GM12878 (cell line): Measurements from ENCODE around the gene CRTC1. TPM values are rescaled to one million over a fixed set of nuclear protein-coding genes. Genes with fewer than 3 reads are reported as not detected.

ENCODE experiments used
- ATAC-seq: fragments of 200-7000 bp; cut with Tn5 transposase; 3 replicates; pipeline ENCODE4 v1.9.1; 2020; ENCODE audit warnings: mild to moderate bottlenecking, moderate library complexity
- BruUV-seq: library from RNA; stranded (reverse); fragments of 400-500 nt; replicated peaks from 2 replicates; lab custom pipeline; 2021; lab: Mats Ljungman, UMichigan
- CTCF ChIA-PET: fragments of 300-600 bp; sonication (Branson Sonifier 250); formaldehyde crosslinking; extraction: SDS; loops from one replicate; lab custom pipeline; 2021; ENCODE audit warnings: inconsistent platforms; lab: Yijun Ruan, JAX
- POLR2A ChIA-PET: fragments of 350-600 bp; formaldehyde crosslinking; extraction: SDS; loops from one replicate; lab custom pipeline; 2021; ENCODE audit warnings: inconsistent platforms; lab: Charles Lee
- RAD21 ChIA-PET: fragments of 300-600 bp; sonication (Branson Sonifier 250); formaldehyde crosslinking; loops from one replicate; lab custom pipeline; 2023; ENCODE audit warnings: antibody characterized with exemption; ENCODE audit not compliant: unreplicated experiment; lab: Charles Lee
- SMC1A ChIA-PET: fragments of 300-600 bp; sonication (Branson Sonifier 250); formaldehyde crosslinking; loops from one replicate; lab custom pipeline; 2023; ENCODE audit not compliant: unreplicated experiment, uncharacterized antibody; lab: Charles Lee
- DNase-seq: peaks from one replicate; pipeline ENCODE4 v3.0.0-alpha.2; 2011; ENCODE audit warnings: low read depth, low spot score
- FAIRE-seq: peaks from 3 replicates; lab custom pipeline; 2011; peaks lifted over from hg19 to GRCh38; lab: Jason Lieb, UNC
- H2AFZ ChIP-seq: 2 replicates; pipeline ENCODE4 v1.6.0; 2011; ENCODE audit warnings: low read depth, low read length, control low read depth; ENCODE audit not compliant: control insufficient read depth
- H3K27ac ChIP-seq: 2 replicates; pipeline ENCODE4 v1.5.1; 2011; ENCODE audit warnings: control low read depth; ENCODE audit not compliant: control insufficient read depth, insufficient read depth
- H3K27me3 ChIP-seq, 2 experiments: replicated peaks in 1 of 2; 2 replicates each; pipeline versions ENCODE4 v1.6.0 to v1.6.1; 2011; ENCODE audit warnings: low read length in 1 of 2; ENCODE audit not compliant: control insufficient read depth in 2 of 2, insufficient read depth in 2 of 2
- H3K36me3 ChIP-seq, 2 experiments: 2 replicates each; pipeline ENCODE4 v1.5.1; 2011; ENCODE audit warnings: low read length in 1 of 2; ENCODE audit not compliant: control insufficient read depth in 2 of 2, insufficient read depth in 2 of 2
- H3K4me1 ChIP-seq: 2 replicates; pipeline ENCODE4 v1.6.1; 2011; ENCODE audit warnings: mild to moderate bottlenecking, low read length, moderate library complexity, mixed read lengths; ENCODE audit not compliant: control insufficient read depth, insufficient read depth
- H3K4me2 ChIP-seq: 2 replicates; pipeline ENCODE4 v1.6.0; 2011; ENCODE audit warnings: control low read depth; ENCODE audit not compliant: control insufficient read depth, insufficient read depth
- H3K4me3 ChIP-seq: fragments of 200-600 bp; sonication (generic); 2 replicates; pipeline ENCODE4 v1.5.1; 2016
- H3K79me2 ChIP-seq: 2 replicates; pipeline ENCODE4 v1.6.0; 2011; ENCODE audit warnings: low read length; ENCODE audit not compliant: control insufficient read depth, insufficient read depth
- H3K9ac ChIP-seq: 2 replicates; pipeline ENCODE4 v1.8.0; 2011; ENCODE audit warnings: low read length, control low read depth, mixed read lengths; ENCODE audit not compliant: control insufficient read depth, insufficient read depth
- H3K9me3 ChIP-seq: replicated peaks from 3 replicates; pipeline ENCODE4 v1.5.1; 2011; ENCODE audit warnings: mild to moderate bottlenecking, low read length; ENCODE audit not compliant: control insufficient read depth, insufficient read depth
- H4K20me1 ChIP-seq: 2 replicates; pipeline ENCODE4 v1.6.0; 2011; ENCODE audit not compliant: control insufficient read depth, insufficient read depth
- CBX3 ChIP-seq: fragments of 200-600 bp; sonication (generic); IDR thresholded peaks from 2 replicates; pipeline ENCODE4 v1.6.1; 2016; ENCODE audit warnings: low read depth, borderline replicate concordance
- CHD4 ChIP-seq: fragments of 200-600 bp; sonication (generic); IDR thresholded peaks from 2 replicates; pipeline ENCODE4 v1.6.1; 2016; ENCODE audit warnings: mild to moderate bottlenecking
- EGR1 ChIP-seq, 2 experiments: IDR thresholded peaks; 1 replicate in 1 of 2; 2 replicates in 1 of 2; pipeline ENCODE4 v1.6.1; 2011 to 2012; ENCODE audit warnings: low read depth in 2 of 2, low read length in 2 of 2, borderline replicate concordance in 1 of 2, mild to moderate bottlenecking in 1 of 2, moderate library complexity in 1 of 2
- FOS ChIP-seq: IDR thresholded peaks from 3 replicates; pipeline ENCODE4 v1.6.1; 2011; ENCODE audit warnings: borderline replicate concordance; ENCODE audit not compliant: insufficient read length; ENCODE audit errors: extremely low read depth
- MEF2A ChIP-seq: IDR thresholded peaks from 2 replicates; pipeline ENCODE4 v1.6.1; 2011; ENCODE audit warnings: low read depth, mild to moderate bottlenecking, low read length, moderate library complexity; ENCODE audit not compliant: insufficient read depth
- SIN3A ChIP-seq: IDR thresholded peaks from 2 replicates; pipeline ENCODE4 v1.6.1; 2012; ENCODE audit warnings: low read depth, low read length, improper control_type of control experiment
- SRF ChIP-seq, 2 experiments: IDR thresholded peaks; 2 replicates each; pipeline ENCODE4 v1.6.1; 2011; ENCODE audit warnings: low read depth in 2 of 2, low read length in 2 of 2, mild to moderate bottlenecking in 1 of 2, moderate library complexity in 1 of 2
- STAT1 ChIP-seq: fragments of 450-650 bp; conservative IDR thresholded peaks from 2 replicates; pipeline ENCODE4 v1.6.1; 2014; ENCODE audit warnings: antibody characterized with exemption, mild to moderate bottlenecking
- WGBS: methylation state at CpG from one replicate; pipeline ENCODE4 v1.1.6; 2016; ENCODE audit warnings: low lambda C conversion rate; ENCODE audit not compliant: insufficient replicate concordance, insufficient coverage; ENCODE audit errors: missing lambda C conversion rate; 5-methylcytosine and 5-hydroxymethylcytosine counted together
- in situ Hi-C: fragments of 300-500 bp; cut with MboI; formaldehyde crosslinking; loops from 9 replicates; pipeline ENCODE4 v1.14.3; 2018; ENCODE audit warnings: mixed read lengths
- intact Hi-C: fragments of 100-400 bp; cut with micrococcal nuclease; formaldehyde crosslinking; loops from one replicate; pipeline ENCODE4 v1.14.2; 2022; ENCODE audit not compliant: unreplicated experiment
- polyA plus RNA-seq, 11 experiments: library from polyadenylated mRNA; depleted of rRNA in 4 of 11; unstranded in 6 of 11; stranded (reverse) in 5 of 11; fragments of >200 nt; fragmentation: Nextera tagmentation in 4 of 11; fragmentation: Illumina TruSeq in 1 of 11; extraction: Ambion mirVana in 4 of 11; extraction: Trizol in 1 of 11; gene quantifications; 1 replicate in 1 of 11; 2 replicates in 10 of 11; pipeline versions ENCODE4 v1.2.1 to v1.2.3, GENCODE V29; 2011 to 2016; ENCODE audit warnings: inconsistent platforms in 2 of 11, missing spikeins in 2 of 11, low read depth in 1 of 11
- total RNA-seq, 4 experiments: library from RNA; depleted of rRNA in 3 of 4; stranded (reverse); fragments of >200 nt in 3 of 4; fragmentation: Illumina TruSeq in 1 of 4; extraction: Trizol in 1 of 4; gene quantifications; 2 replicates each; pipeline versions ENCODE4 v1.2.1 to v1.2.3, GENCODE V29; 2013 to 2021
- TF ChIP-seq, protein P1 (sequence below): fragments of 450-650 bp; IDR thresholded peaks from 2 replicates; pipeline ENCODE4 v1.6.1; 2016; ENCODE audit warnings: mild to moderate bottlenecking
- TF ChIP-seq, protein P2 (sequence below): fragments of 450-650 bp; IDR thresholded peaks from 2 replicates; pipeline ENCODE4 v1.6.1; 2017; ENCODE audit warnings: borderline replicate concordance
- TF ChIP-seq, protein P3 (sequence below): fragments of 450-650 bp; IDR thresholded peaks from 2 replicates; pipeline ENCODE4 v1.6.1; 2017; ENCODE audit warnings: mild to moderate bottlenecking, moderate library complexity

CRTC1 gene
- total and polyA plus RNA-seq, 10 of the 15 experiments (the other 5 are each of a cell fraction or from before 2014, with no cell fraction given) = 0.02 to 4.6 (median 1.1) TPM; not detected in 1

DNA sequence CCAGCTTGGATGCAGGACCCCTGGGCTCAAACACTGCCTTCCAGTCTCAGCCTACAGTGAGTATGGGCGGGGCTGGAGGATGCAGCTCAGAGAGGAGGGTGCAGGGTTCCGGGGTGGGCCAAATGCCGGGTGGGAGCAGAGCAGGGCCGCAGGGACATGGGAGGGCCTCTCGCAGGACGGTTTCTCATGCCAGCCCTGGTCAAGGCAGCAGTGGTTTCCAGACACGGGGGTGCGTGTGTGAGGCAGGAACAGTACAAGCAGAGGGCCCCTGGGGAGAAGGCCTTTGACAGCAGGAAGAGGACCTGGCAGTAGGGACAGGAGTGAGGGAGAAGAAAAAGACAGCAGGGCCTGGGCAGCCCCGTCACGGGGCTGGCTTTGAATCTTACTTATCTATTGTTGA is 34.1 kb downstream of the CRTC1 start:
- H3K79me2 ChIP-seq = no peaks in the 10 kb centered on the region
- no peaks in the 10 kb centered on the region for H4K20me1 ChIP-seq
- ChIA-PET POLR2A (no interaction called here), RAD21 (interaction anchor here (0.6 kb wide), 1 partner anchor 431 kb away, joined by 3 read pairs; no protein-coding TSS in a partner anchor), SMC1A (no interaction called here), CTCF (interaction anchor here (0.6 kb wide), 1 partner anchor 199 kb away, joined by 3 read pairs; no protein-coding TSS in a partner anchor)
- no peak for DNase-seq
- ATAC-seq = no peak
- H2AFZ ChIP-seq = no peak overlapping the region
- no peaks in the 10 kb centered on the region for H3K27me3 ChIP-seq
- no peaks in the 10 kb centered on the region for H3K9me3 ChIP-seq
- TF ChIP-seq STAT1 (no peak), CHD4 (no peak), SRF (IDR thresholded peaks at IDR 0.05; ENCODE audit: low read depth in 2 of 2, low read length in 2 of 2) (no peak), FOS (no peak), MEF2A (no peak), CBX3 (no peak), SIN3A (no peak), EGR1 (IDR thresholded peaks at IDR 0.05; ENCODE audit: borderline replicate concordance in 1 of 2, low read depth in 2 of 2, low read length in 2 of 2) (no peak)
- TF ChIP-seq, protein P1, sequence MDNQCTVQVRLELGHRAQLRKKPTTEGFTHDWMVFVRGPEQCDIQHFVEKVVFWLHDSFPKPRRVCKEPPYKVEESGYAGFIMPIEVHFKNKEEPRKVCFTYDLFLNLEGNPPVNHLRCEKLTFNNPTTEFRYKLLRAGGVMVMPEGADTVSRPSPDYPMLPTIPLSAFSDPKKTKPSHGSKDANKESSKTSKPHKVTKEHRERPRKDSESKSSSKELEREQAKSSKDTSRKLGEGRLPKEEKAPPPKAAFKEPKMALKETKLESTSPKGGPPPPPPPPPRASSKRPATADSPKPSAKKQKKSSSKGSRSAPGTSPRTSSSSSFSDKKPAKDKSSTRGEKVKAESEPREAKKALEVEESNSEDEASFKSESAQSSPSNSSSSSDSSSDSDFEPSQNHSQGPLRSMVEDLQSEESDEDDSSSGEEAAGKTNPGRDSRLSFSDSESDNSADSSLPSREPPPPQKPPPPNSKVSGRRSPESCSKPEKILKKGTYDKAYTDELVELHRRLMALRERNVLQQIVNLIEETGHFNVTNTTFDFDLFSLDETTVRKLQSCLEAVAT = no peak
- TF ChIP-seq, protein P2, sequence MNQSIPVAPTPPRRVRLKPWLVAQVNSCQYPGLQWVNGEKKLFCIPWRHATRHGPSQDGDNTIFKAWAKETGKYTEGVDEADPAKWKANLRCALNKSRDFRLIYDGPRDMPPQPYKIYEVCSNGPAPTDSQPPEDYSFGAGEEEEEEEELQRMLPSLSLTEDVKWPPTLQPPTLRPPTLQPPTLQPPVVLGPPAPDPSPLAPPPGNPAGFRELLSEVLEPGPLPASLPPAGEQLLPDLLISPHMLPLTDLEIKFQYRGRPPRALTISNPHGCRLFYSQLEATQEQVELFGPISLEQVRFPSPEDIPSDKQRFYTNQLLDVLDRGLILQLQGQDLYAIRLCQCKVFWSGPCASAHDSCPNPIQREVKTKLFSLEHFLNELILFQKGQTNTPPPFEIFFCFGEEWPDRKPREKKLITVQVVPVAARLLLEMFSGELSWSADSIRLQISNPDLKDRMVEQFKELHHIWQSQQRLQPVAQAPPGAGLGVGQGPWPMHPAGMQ = no peak
- TF ChIP-seq, protein P3, sequence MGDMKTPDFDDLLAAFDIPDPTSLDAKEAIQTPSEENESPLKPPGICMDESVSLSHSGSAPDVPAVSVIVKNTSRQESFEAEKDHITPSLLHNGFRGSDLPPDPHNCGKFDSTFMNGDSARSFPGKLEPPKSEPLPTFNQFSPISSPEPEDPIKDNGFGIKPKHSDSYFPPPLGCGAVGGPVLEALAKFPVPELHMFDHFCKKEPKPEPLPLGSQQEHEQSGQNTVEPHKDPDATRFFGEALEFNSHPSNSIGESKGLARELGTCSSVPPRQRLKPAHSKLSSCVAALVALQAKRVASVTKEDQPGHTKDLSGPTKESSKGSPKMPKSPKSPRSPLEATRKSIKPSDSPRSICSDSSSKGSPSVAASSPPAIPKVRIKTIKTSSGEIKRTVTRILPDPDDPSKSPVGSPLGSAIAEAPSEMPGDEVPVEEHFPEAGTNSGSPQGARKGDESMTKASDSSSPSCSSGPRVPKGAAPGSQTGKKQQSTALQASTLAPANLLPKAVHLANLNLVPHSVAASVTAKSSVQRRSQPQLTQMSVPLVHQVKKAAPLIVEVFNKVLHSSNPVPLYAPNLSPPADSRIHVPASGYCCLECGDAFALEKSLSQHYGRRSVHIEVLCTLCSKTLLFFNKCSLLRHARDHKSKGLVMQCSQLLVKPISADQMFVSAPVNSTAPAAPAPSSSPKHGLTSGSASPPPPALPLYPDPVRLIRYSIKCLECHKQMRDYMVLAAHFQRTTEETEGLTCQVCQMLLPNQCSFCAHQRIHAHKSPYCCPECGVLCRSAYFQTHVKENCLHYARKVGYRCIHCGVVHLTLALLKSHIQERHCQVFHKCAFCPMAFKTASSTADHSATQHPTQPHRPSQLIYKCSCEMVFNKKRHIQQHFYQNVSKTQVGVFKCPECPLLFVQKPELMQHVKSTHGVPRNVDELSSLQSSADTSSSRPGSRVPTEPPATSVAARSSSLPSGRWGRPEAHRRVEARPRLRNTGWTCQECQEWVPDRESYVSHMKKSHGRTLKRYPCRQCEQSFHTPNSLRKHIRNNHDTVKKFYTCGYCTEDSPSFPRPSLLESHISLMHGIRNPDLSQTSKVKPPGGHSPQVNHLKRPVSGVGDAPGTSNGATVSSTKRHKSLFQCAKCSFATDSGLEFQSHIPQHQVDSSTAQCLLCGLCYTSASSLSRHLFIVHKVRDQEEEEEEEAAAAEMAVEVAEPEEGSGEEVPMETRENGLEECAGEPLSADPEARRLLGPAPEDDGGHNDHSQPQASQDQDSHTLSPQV = no peak
- in situ Hi-C loops = no loop called here
- 44% methylated on average over 7 of the region's 10 CpGs for WGBS
- H3K4me3 ChIP-seq = no peak overlapping the region
- no peak for FAIRE-seq
- H3K4me2 ChIP-seq = no peak overlapping the region
- no peaks in the 10 kb centered on the region; a peak in 1 of 4 replicates for H3K36me3 ChIP-seq
- no peak overlapping the region for H3K27ac ChIP-seq
- H3K4me1 ChIP-seq = no peaks in the 10 kb centered on the region
- no peak overlapping the region for H3K9ac ChIP-seq
- BruUV-seq = no TSS peak
- intact Hi-C loops = no loop called here
